Limb (tissue), 2 donors: Measurements from ENCODE around the gene RUSC2.
"Not testable (repeated sequence)": the region's sequence is repeated elsewhere in the genome, so short reads cannot be mapped to it uniquely, and the experiment has no call there.

ENCODE experiments used
- DNase-seq, 2 donors: peaks; one replicate each; pipeline ENCODE4 v3.0.0-alpha.2; 2016; ENCODE audit errors: extremely low spot score in 2 of 2

The RUSC2 gene

DNA sequence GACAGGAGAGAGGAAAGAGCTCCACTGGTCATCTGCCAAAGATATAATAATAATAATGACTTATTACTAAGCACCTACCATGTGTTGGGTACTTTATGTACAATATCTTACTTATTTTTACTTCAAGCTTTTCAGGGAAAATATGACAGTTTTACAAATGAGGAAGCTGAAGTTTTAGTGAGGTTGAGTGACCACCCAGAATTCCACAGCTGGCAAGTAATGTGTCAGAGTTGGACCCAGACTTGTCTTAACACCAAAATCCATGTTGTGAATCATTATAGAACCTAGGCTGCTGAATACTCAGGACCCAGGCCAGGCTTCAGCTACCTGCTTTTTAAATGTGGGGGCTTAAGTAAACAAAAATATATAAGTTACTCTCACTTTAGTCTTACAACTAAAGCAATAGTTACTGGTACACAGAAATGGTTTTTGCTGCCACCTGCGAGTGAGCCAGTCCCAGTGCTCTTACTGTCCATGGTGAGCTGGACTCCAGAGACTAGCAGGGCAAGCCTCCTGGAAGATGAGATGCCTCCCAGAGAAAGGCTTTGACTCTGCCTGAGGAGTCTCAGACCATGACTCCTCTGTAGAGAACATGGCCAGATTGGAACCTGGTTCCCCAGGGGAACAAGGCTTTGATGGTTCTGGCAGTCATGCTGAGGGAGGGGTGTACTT lies 29.9 kb downstream of the RUSC2 start:
- no peak for DNase-seq

DNA sequence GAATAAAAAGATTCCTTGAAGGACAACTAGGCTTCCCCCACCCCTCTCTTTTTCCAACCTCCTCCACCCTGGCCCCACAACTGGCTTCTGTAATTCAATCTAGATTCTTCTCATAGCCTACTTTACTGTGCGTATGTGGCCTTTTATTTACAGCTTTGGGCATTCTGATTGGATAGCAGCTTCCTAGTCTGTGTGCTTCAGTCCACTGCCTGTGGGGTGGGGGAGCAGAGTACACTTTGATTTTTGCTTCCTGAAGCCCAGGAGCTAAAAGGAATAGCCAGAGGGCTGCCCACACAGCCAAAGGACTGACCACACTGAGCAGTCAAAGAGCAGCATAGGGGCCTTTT lies 30.4 kb downstream of the RUSC2 start:
- no peak for DNase-seq

GRCh38 chr9:35521708-35522107 lies 31.8 kb downstream of the RUSC2 start:
- no peak for DNase-seq

DNA sequence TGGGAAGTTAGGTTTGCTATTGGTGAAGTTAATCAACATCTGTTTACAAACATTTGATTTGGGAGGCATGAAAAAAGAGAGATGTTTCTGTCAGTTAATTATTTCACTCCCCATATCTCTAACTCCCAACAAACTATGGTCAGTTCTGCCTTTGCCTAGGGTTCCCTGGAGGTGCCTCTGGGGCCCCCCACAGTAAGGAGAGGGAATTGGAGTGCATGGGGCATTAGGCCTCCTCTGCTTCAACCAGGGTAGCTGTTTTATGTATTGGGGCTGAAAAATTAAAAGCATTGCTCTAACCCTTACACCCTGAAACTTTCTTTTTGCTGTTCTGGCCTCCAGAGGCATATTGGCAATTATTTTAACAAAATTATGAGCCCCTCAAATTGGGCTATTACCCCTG lies 32.3 kb downstream of the RUSC2 start:
- no peak for DNase-seq

- DNase-seq, result no peak
Observed at GRCh38 chr9:35522700-35523099, 32.8 kb downstream of the RUSC2 start.

- not testable (repeated sequence) for DNase-seq
Observed at GRCh38 chr9:35523556-35523955, 33.6 kb downstream of the RUSC2 start.

DNA sequence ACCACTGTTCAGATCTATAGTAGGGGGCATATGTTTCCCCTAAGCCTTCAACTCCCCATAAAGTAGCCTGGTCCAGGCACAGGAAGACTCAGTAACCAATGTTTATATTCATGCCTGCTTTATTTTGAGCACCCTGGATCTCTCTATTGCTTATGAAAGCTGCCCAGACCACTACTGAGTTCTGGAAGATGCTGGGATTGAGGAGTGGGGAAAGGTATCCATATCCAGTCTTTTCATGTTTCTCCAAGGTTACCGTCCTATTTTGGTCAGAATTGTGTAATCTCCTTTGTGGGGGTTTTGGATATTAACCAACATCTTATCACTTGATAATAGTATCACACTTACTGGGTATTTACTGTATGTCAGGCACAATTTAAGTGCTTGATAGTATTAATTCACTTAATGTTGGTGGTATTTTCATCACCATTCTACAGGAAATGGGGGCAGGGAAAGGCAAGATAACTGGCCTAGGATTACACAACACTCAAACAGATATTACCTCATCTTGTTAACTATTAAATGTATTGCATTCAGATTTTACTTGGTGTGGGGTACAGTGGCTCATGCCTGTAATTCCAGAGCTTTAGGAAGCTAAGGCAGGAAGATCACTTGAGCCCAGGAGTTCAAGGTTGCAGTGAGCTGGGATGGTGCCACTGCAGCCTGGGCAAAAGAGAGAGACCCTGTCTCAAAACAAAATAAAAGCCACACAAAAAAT lies 36.3 kb downstream of the RUSC2 start:
- no peak for DNase-seq

DNA sequence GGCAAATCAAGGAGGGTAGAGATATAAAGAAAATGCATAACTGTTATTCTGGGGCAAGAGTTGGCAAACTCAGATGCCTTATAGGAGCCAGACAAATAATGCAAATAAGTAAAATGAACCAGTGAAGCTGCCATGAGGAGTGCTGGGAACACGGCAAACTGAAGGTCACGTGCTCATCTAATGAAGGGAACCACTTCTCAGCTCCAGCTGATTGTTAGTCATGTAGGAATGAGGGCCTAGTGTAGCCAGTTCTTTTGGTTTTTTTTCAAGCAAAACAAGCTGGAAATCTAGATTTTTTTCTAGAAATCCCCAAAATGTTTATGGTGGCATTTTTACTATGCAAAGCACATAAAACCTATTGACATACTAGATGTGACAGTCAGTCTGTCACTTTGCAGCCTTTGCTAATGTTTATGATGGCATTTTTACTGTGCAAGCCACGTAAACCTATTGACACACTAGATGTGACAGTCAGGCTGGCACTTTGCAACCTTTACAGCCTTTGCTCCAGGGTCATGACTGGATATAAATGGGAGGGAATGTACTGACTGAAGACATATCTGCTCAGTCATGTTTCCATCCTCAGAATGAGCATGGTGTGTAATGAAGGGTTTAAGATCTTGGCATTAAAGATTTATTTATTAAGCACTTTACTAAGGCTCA lies 39.4 kb downstream of the RUSC2 start:
- no peak for DNase-seq

DNA sequence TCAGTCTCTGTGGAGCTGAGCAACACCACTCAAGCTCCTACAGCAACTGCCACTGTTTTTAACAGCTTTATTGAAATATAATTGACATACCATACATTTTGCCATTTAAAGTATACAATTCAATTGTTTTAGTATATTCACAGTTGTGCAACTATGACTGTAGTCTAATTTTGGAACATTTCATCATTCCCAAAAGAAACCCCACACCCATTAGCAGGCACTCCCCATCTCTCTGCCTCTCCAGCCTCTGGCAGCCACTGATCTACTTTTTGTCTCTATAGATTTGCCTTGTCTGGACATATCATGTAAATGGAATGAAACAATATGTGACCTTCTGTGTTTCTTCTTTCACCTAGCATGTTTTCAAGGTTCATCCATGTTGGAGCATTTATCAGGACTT lies 43.5 kb downstream of the RUSC2 start:
- no peak for DNase-seq

- DNase-seq, result not testable (repeated sequence)
Observed at GRCh38 chr9:35534921-35535320, 45.0 kb downstream of the RUSC2 start.

- DNase-seq, result no peak
Observed at GRCh38 chr9:35537913-35538312, 48.0 kb downstream of the RUSC2 start.

DNA sequence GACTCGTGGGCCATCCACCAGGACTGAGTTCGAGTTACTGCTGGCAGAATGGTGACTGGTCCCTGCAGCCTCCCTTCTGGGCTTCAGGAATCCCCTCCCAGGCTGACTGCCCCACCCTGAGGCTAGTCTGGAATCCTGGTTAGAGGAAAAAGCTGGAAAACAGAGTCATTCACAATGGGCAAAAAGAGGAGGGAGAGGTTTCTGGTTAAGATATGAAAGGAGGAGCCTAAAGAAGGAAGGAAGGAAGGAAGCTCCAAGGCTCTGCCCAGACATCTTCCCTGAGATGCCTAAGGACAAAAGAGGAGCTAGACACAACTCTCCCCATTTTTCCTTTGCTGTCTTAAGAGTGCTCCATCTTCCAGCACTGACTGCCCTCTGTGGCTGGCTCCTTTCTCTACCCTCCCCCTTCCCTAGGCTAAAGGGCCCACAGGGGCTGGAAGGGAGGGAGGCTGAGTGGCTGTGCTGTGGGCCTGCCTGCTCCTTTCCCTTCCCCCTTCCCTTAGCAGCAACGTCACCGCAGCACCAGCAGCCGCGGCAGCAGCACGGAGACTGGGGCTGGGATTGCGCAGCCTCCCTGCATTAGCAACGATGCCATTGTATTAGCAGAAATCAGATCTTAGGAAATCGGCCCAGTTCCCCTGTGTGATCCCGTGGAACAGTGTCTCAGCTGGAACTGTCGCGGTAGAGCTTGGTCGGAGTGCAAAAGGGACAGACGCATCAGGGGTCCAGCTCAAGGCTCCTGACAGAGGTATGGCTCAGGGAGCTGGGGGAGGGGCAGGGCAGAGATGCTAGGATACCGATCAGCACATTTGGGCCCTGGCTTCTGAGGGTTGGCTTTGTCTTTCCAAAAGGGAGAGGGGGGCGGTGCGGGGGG lies 48.7 kb downstream of the RUSC2 start:
- peak; percentile 81 to 86 for DNase-seq
